HepG2 (cell line): ENCODE measurements around the gene CFAP97D1. TPM values are rescaled to one million over a fixed set of nuclear protein-coding genes. Genes with fewer than 3 reads are reported as not detected.

ENCODE experiments used
- ATAC-seq: fragments of 200-7000 bp; cut with Tn5 transposase; 3 replicates; pipeline ENCODE4 v1.9.1; 2020; ENCODE audit warnings: mild to moderate bottlenecking, moderate library complexity
- BruUV-seq: library from RNA; stranded (reverse); fragments of 400-500 nt; replicated peaks from 2 replicates; lab custom pipeline; 2021; lab: Mats Ljungman, UMichigan
- CTCF ChIA-PET: fragments of 300-600 bp; formaldehyde crosslinking; extraction: SDS; loops from one replicate; lab custom pipeline; 2021; ENCODE audit warnings: low total read pairs, inconsistent platforms, low intra/inter-chr PET ratio; lab: Yijun Ruan, JAX
- POLR2A ChIA-PET: fragments of 350-600 bp; sonication (Branson Sonifier 250); formaldehyde crosslinking; loops from one replicate; lab custom pipeline; 2020; ENCODE audit warnings: antibody characterized with exemption, inconsistent platforms; lab: Yijun Ruan, JAX
- DNase-seq: peaks from one replicate; pipeline ENCODE4 v3.0.0-alpha.2; 2015; ENCODE audit warnings: low spot score
- FAIRE-seq: peaks from 3 replicates; lab custom pipeline; 2011; peaks lifted over from hg19 to GRCh38; lab: Jason Lieb, UNC
- H2AFZ ChIP-seq: one replicate; pipeline ENCODE4 v1.6.1; 2011; ENCODE audit warnings: low read length, inconsistent platforms
- H3K27ac ChIP-seq: fragments of 300-600 bp; 3 replicates; pipeline ENCODE4 v1.8.0; 2011; ENCODE audit warnings: mixed run types, mild to moderate bottlenecking, mixed read lengths, low read length, inconsistent platforms; ENCODE audit not compliant: insufficient read depth; ENCODE audit errors: extremely low read length
- H3K27me3 ChIP-seq, 2 experiments: fragments of 200-600 bp in 1 of 2; 2 replicates in 1 of 2; 3 replicates in 1 of 2; pipeline versions ENCODE4 v1.6.0 to v1.8.0; 2011; ENCODE audit warnings: low read length in 2 of 2, mild to moderate bottlenecking in 2 of 2, moderate library complexity in 2 of 2, inconsistent platforms in 1 of 2; ENCODE audit not compliant: insufficient read depth in 2 of 2, control insufficient read depth in 1 of 2
- H3K36me3 ChIP-seq, 2 experiments: fragments of 200-600 bp in 1 of 2; replicated peaks in 1 of 2; 2 replicates in 1 of 2; 3 replicates in 1 of 2; pipeline versions ENCODE4 v1.5.1 to v1.8.0; 2011; ENCODE audit warnings: low read length in 2 of 2, inconsistent platforms in 1 of 2; ENCODE audit not compliant: insufficient read depth in 2 of 2, control insufficient read depth in 1 of 2
- H3K4me1 ChIP-seq: 2 replicates; pipeline ENCODE4 v1.5.1; 2012; ENCODE audit warnings: low read length, inconsistent platforms; ENCODE audit not compliant: insufficient read depth
- H3K4me2 ChIP-seq: 2 replicates; pipeline ENCODE4 v1.6.0; 2011; ENCODE audit warnings: low read depth, low read length, inconsistent platforms
- H3K4me3 ChIP-seq, 3 experiments: fragments of 200-600 bp in 1 of 3; sonication (generic), shearing (Covaris generic) in 1 of 3; replicated peaks in 1 of 3; 2 replicates each; pipeline ENCODE4 v1.5.1; 2011 to 2016; ENCODE audit warnings: low read length in 3 of 3, inconsistent platforms in 2 of 3, low read depth in 2 of 3, mild to moderate bottlenecking in 2 of 3, control low read depth in 1 of 3, mixed read lengths in 1 of 3; ENCODE audit not compliant: insufficient read depth in 1 of 3
- H3K79me2 ChIP-seq: one replicate; pipeline ENCODE4 v1.6.1; 2011; ENCODE audit warnings: low read length, inconsistent platforms; ENCODE audit not compliant: insufficient read depth
- H3K9ac ChIP-seq: 2 replicates; pipeline ENCODE4 v1.6.0; 2011; ENCODE audit warnings: mild to moderate bottlenecking, low read depth, low read length, inconsistent platforms; ENCODE audit not compliant: insufficient read depth
- H3K9me3 ChIP-seq: 2 replicates; pipeline ENCODE4 v1.5.1; 2012; ENCODE audit warnings: mild to moderate bottlenecking, low read length
- H4K20me1 ChIP-seq: 2 replicates; pipeline ENCODE4 v1.6.0; 2011; ENCODE audit warnings: inconsistent platforms, mild to moderate bottlenecking, low read length, moderate library complexity; ENCODE audit not compliant: insufficient read depth
- FLYWCH1 ChIP-seq: sonication (generic); formaldehyde crosslinking; IDR thresholded peaks from 2 replicates; pipeline ENCODE4 v1.8.1; 2023; ENCODE audit warnings: mild to moderate bottlenecking, missing genetic modification reagents
- NFKB2 ChIP-seq: sonication (generic); formaldehyde crosslinking; IDR thresholded peaks from 2 replicates; pipeline ENCODE4 v1.4.0; 2020; ENCODE audit warnings: missing genetic modification reagents, borderline replicate concordance
- SATB2 ChIP-seq: sonication (generic); formaldehyde crosslinking; IDR thresholded peaks from 2 replicates; pipeline ENCODE4 v1.5.0; 2020; ENCODE audit warnings: missing genetic modification reagents
- TEAD3 ChIP-seq: optimal IDR thresholded peaks from 2 replicates; pipeline ENCODE3; 2016; ENCODE audit warnings: borderline replicate concordance
- ZBTB8A ChIP-seq: sonication (generic); formaldehyde crosslinking; IDR thresholded peaks from 2 replicates; pipeline ENCODE4 v1.4.0; 2020; ENCODE audit warnings: mild to moderate bottlenecking, low read depth, missing genetic modification reagents, borderline replicate concordance
- ZNF530 ChIP-seq: sonication (generic); formaldehyde crosslinking; IDR thresholded peaks from 2 replicates; pipeline ENCODE4 v1.5.0; 2020; ENCODE audit warnings: low read depth, mild to moderate bottlenecking, missing genetic modification reagents
- WGBS: methylation state at CpG from one replicate; pipeline ENCODE4 v1.1.6; 2017; ENCODE audit warnings: low lambda C conversion rate; 5-methylcytosine and 5-hydroxymethylcytosine counted together
- in situ Hi-C: cut with HindIII; loops from 2 replicates; pipeline ENCODE4 v1.10.0; 2017; ENCODE audit warnings: low pct_unique_long_range_greater_than_20kb; ENCODE audit not compliant: extremely low pct_ligation_motif_present
- intact Hi-C: fragments of 100-400 bp; cut with micrococcal nuclease; formaldehyde crosslinking; loops from one replicate; pipeline ENCODE4 v1.10.0; 2022; ENCODE audit not compliant: unreplicated experiment
- polyA plus RNA-seq, 8 experiments: library from polyadenylated mRNA; depleted of rRNA in 3 of 8; stranded (reverse) in 7 of 8; unstranded in 1 of 8; fragments of >200 nt; fragmentation: Illumina TruSeq in 4 of 8; extraction: Trizol in 4 of 8; gene quantifications; 2 replicates each; pipeline versions ENCODE4 v1.2.1 to v1.2.3, GENCODE V29; 2011 to 2016; ENCODE audit warnings: low read depth in 4 of 8, missing spikeins in 1 of 8, mixed read lengths in 1 of 8; ENCODE audit not compliant: insufficient read depth in 1 of 8
- total RNA-seq, 5 experiments: library from RNA; depleted of rRNA; stranded (reverse); fragments of >200 nt; fragmentation: Illumina TruSeq; extraction: Trizol; gene quantifications; 2 replicates each; pipeline ENCODE4 v1.2.3, GENCODE V29; 2016; ENCODE audit warnings: low read depth in 1 of 5
- TF ChIP-seq, protein P1 (sequence below): sonication (generic); formaldehyde crosslinking; IDR thresholded peaks from 2 replicates; pipeline ENCODE4 v1.8.0; 2022; ENCODE audit warnings: low read depth, missing genetic modification reagents
- TF ChIP-seq, protein P2 (sequence below): sonication (generic); formaldehyde crosslinking; IDR thresholded peaks from 2 replicates; pipeline ENCODE4 v1.4.0; 2020; ENCODE audit warnings: missing genetic modification reagents, mild to moderate bottlenecking, borderline replicate concordance

CFAP97D1 gene
- total and polyA plus RNA-seq, 2 of the 13 experiments (the other 11 are each of a cell fraction or from before 2014, with no cell fraction given) = 0.02 TPM; not detected in 1

DNA sequence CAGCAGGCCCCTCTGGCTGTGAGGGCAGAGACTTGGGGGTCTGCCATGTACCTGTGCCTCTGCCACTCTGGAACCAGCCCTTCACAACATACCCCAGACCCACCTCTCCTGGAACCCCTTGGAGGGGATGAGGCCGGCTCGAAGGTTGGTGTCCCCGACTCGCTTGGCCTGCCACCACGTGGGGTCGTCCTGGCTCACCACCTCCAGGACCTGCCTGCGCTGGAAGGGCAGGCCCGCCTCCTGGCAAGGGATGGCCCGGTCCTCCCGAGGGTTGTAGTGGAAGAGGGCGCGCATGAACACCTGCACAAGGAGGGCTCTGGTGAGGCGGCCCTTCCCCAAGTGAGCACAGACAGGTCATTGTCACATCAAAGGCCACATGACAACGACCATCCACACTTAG lies 40.5 kb downstream of the CFAP97D1 start:
- Histone ChIP-seq H3K4me1 (no peaks in the 10 kb centered on the region), H2AFZ (no peak overlapping the region), H4K20me1 (no peaks in the 10 kb centered on the region), H3K36me3 (no peaks in the 10 kb centered on the region; a peak in 1 of 5 replicates), H3K4me3 (no peak overlapping the region), H3K9ac (no peak overlapping the region), H3K4me2 (no peak overlapping the region), H3K27me3 (no peaks in the 10 kb centered on the region), H3K27ac (no peak overlapping the region), H3K79me2 (no peaks in the 10 kb centered on the region), H3K9me3 (no peaks in the 10 kb centered on the region)
- WGBS = 80% methylated on average over 1 of the region's 14 CpGs
- no peak for DNase-seq
- intact Hi-C loops (no loop called here), in situ Hi-C loops (no loop called here)
- TF ChIP-seq FLYWCH1 (CRISPR knock-in tag) (no peak), TEAD3 (CRISPR knock-in tag) (no peak), ZBTB8A (CRISPR knock-in tag) (no peak), SATB2 (CRISPR knock-in tag) (no peak), NFKB2 (CRISPR knock-in tag) (no peak)
- CTCF ChIA-PET = no interaction called here
- BruUV-seq = no TSS peak
- no peak for ATAC-seq
- POLR2A ChIA-PET = no interaction called here
- FAIRE-seq = no peak

DNA sequence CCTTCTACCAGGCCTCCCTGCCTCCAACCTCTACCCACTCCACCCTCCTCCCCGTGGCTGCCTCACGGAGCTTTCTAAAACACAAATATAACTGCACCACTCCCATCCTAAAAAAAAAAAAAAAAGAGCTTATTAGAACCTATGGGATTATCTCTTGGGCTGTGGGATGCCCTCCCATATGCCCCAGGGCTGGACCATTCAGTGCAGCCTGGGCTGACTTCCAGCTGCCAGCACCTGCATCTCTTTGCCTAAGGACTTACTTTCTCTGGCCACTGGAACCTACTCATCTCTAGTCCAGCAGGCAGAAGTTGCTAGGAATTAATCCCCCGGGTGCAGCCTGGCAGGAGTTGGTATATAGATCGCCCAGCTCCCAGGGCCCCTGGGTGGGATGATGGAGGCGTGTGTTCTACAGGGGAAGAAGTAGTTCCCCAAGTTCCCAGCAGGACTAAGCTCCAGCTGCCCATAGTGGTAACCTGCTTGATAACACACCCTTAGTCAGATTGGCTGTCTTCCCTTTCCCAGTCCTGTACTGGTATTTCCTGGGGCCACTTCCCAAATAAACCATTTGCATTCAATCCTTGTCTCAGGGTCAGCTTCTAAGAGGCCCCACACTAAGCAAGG lies 42.4 kb downstream of the CFAP97D1 start:
- H2AFZ ChIP-seq = no peak overlapping the region
- no peak for TF ChIP-seq ZNF530 (CRISPR knock-in tag)
- TF ChIP-seq, protein P1, sequence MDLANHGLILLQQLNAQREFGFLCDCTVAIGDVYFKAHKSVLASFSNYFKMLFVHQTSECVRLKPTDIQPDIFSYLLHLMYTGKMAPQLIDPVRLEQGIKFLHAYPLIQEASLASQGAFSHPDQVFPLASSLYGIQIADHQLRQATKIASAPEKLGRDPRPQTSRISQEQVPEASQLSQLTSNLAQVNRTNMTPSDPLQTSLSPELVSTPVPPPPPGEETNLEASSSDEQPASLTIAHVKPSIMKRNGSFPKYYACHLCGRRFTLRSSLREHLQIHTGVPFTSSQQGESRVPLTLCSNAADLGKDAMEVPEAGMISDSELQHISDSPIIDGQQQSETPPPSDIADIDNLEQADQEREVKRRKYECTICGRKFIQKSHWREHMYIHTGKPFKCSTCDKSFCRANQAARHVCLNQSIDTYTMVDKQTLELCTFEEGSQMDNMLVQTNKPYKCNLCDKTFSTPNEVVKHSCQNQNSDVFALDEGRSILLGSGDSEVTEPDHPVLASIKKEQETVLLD (CRISPR knock-in tag) = no peak
- TF ChIP-seq, protein P2, sequence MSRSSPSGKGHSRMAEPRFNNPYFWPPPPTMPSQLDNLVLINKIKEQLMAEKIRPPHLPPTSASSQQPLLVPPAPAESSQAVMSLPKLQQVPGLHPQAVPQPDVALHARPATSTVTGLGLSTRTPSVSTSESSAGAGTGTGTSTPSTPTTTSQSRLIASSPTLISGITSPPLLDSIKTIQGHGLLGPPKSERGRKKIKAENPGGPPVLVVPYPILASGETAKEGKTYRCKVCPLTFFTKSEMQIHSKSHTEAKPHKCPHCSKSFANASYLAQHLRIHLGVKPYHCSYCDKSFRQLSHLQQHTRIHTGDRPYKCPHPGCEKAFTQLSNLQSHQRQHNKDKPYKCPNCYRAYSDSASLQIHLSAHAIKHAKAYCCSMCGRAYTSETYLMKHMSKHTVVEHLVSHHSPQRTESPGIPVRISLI (CRISPR knock-in tag) = no peak
- TF ChIP-seq, all 625 proteins: peak for 0
- Histone ChIP-seq H3K4me1 (no peaks in the 10 kb centered on the region), H3K4me3 (no peak overlapping the region), H3K36me3 (no peaks in the 10 kb centered on the region; a peak in 1 of 5 replicates), H3K4me2 (no peak overlapping the region), H3K27ac (no peak overlapping the region), H4K20me1 (no peaks in the 10 kb centered on the region), H3K9me3 (no peaks in the 10 kb centered on the region), H3K79me2 (no peaks in the 10 kb centered on the region), H3K9ac (no peak overlapping the region), H3K27me3 (no peaks in the 10 kb centered on the region)
- ChIA-PET CTCF (no interaction called here), POLR2A (no interaction called here)
- in situ Hi-C loops = no loop called here
- no TSS peak for BruUV-seq
- WGBS = 69% methylated on average over 4 of the region's 5 CpGs
- no peak for FAIRE-seq
- intact Hi-C loops = no loop called here
- ATAC-seq = peak; percentile 37; the same call in 2 of the 3 replicates
- DNase-seq = no peak
